Panc1 (cell line): ENCODE results near the gene TIMP3.

ENCODE experiments used
- POLR2AphosphoS5 ChIP-seq: IDR thresholded peaks from 2 replicates; pipeline ENCODE4 v1.6.1; 2012; ENCODE audit warnings: mild to moderate bottlenecking, low read depth, low read length, moderate library complexity
- TF ChIP-seq, protein P1 (sequence below): fragments of 450-650 bp; IDR thresholded peaks from 2 replicates; pipeline ENCODE4 v1.5.1; 2017; ENCODE audit warnings: mild to moderate bottlenecking

- TF ChIP-seq, protein P1, sequence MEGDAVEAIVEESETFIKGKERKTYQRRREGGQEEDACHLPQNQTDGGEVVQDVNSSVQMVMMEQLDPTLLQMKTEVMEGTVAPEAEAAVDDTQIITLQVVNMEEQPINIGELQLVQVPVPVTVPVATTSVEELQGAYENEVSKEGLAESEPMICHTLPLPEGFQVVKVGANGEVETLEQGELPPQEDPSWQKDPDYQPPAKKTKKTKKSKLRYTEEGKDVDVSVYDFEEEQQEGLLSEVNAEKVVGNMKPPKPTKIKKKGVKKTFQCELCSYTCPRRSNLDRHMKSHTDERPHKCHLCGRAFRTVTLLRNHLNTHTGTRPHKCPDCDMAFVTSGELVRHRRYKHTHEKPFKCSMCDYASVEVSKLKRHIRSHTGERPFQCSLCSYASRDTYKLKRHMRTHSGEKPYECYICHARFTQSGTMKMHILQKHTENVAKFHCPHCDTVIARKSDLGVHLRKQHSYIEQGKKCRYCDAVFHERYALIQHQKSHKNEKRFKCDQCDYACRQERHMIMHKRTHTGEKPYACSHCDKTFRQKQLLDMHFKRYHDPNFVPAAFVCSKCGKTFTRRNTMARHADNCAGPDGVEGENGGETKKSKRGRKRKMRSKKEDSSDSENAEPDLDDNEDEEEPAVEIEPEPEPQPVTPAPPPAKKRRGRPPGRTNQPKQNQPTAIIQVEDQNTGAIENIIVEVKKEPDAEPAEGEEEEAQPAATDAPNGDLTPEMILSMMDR, result no peak
- no peak for TF ChIP-seq POLR2AphosphoS5
Observed at GRCh38 chr22:32839831-32840584, 38.5 kb downstream of the TIMP3 start.
